Calu3 (cell line): ENCODE data around the gene SPATA4. TPM values are rescaled to one million over a fixed set of nuclear protein-coding genes. Genes with fewer than 3 reads are reported as not detected.

Experiments
- BruUV-seq: library from RNA; stranded (reverse); fragments of 400-500 nt; replicated peaks from 2 replicates; lab custom pipeline; 2021; lab: Mats Ljungman, UMichigan
- CTCF ChIA-PET: fragments of 300-600 bp; sonication (Branson Sonifier 250); formaldehyde crosslinking; loops from one replicate; lab custom pipeline; 2022; ENCODE audit warnings: antibody characterized with exemption; lab: Charles Lee
- DNase-seq: peaks from one replicate; pipeline ENCODE4 v3.0.0; 2022
- H3K27ac Mint-ChIP-seq: one replicate; pipeline ENCODE4 v1.8.0; 2022; ENCODE audit warnings: mixed read lengths; ENCODE audit not compliant: unreplicated experiment
- H3K27me3 Mint-ChIP-seq: one replicate; pipeline ENCODE4 v1.8.0; 2022; ENCODE audit warnings: mixed read lengths; ENCODE audit not compliant: unreplicated experiment
- H3K36me3 Mint-ChIP-seq: one replicate; pipeline ENCODE4 v1.8.0; 2022; ENCODE audit warnings: mild to moderate bottlenecking, moderate library complexity, mixed read lengths; ENCODE audit not compliant: insufficient read depth, unreplicated experiment
- H3K4me1 Mint-ChIP-seq: one replicate; pipeline ENCODE4 v1.8.0; 2022; ENCODE audit warnings: mild to moderate bottlenecking, low read depth, mixed read lengths; ENCODE audit not compliant: unreplicated experiment
- H3K4me3 Mint-ChIP-seq: one replicate; pipeline ENCODE4 v1.8.0; 2022; ENCODE audit warnings: mild to moderate bottlenecking, low read depth, moderate library complexity, mixed read lengths; ENCODE audit not compliant: unreplicated experiment
- H3K9me3 Mint-ChIP-seq: one replicate; pipeline ENCODE4 v1.8.0; 2022; ENCODE audit warnings: low read depth, mixed read lengths; ENCODE audit not compliant: unreplicated experiment
- CTCF ChIP-seq: fragments of 200-600 bp; IDR thresholded peaks from one replicate; pipeline ENCODE4 v1.8.0; 2022; ENCODE audit warnings: antibody characterized with exemption; ENCODE audit not compliant: unreplicated experiment
- intact Hi-C: fragments of 100-400 bp; cut with micrococcal nuclease; formaldehyde crosslinking; loops from one replicate; pipeline ENCODE4 v1.10.0; 2022; ENCODE audit not compliant: unreplicated experiment
- total RNA-seq: library from RNA; stranded (reverse); gene quantifications from 2 replicates; pipeline ENCODE4 v1.2.3, GENCODE V29; 2022

SPATA4 gene
- total RNA-seq, 1 experiment from 2014 or later: not detected

- intact Hi-C loops: no loop called here
- H3K36me3 Mint-ChIP-seq: no peaks in the 10 kb centered on the region
- DNase-seq: no peak
- no peak for TF ChIP-seq CTCF
- H3K4me3 Mint-ChIP-seq: no peak overlapping the region
- no TSS peak for BruUV-seq
- H3K9me3 Mint-ChIP-seq: no peaks in the 10 kb centered on the region
- CTCF ChIA-PET: no interaction called here
- H3K27ac Mint-ChIP-seq: no peak overlapping the region
- H3K27me3 Mint-ChIP-seq: peaks cover 21% of the 10 kb centered on the region
- H3K4me1 Mint-ChIP-seq: no peaks in the 10 kb centered on the region
Observed at GRCh38 chr4:176205299-176205698, 9.9 kb upstream of the SPATA4 start.

- no TSS peak for BruUV-seq
- intact Hi-C loops: loop anchor here (5.0 kb wide), 1 partner anchor 79 kb away; no protein-coding TSS in a partner anchor
- no peak overlapping the region for H3K27ac Mint-ChIP-seq
- no peak overlapping the region for H3K4me3 Mint-ChIP-seq
- no peak for DNase-seq
- H3K9me3 Mint-ChIP-seq: no peaks in the 10 kb centered on the region
- CTCF ChIA-PET: no interaction called here
- H3K36me3 Mint-ChIP-seq: peaks cover 8% of the 10 kb centered on the region
- H3K27me3 Mint-ChIP-seq: peaks cover 7% of the 10 kb centered on the region
- no peak for TF ChIP-seq CTCF
- H3K4me1 Mint-ChIP-seq: peaks cover 14% of the 10 kb centered on the region
Observed at GRCh38 chr4:176198316-176198903, 3.0 kb upstream of the SPATA4 start.

- intact Hi-C loops: no loop called here
- H3K4me1 Mint-ChIP-seq: peaks cover 20% of the 10 kb centered on the region
- no peaks in the 10 kb centered on the region for H3K9me3 Mint-ChIP-seq
- peak overlapping the region; percentile 72 for H3K27ac Mint-ChIP-seq
- no TSS peak for BruUV-seq
- no peak for DNase-seq
- peaks cover 8% of the 10 kb centered on the region for H3K36me3 Mint-ChIP-seq
- CTCF ChIA-PET: no interaction called here
- no peak overlapping the region for H3K4me3 Mint-ChIP-seq
- H3K27me3 Mint-ChIP-seq: peaks cover 7% of the 10 kb centered on the region
- no peak for TF ChIP-seq CTCF
Observed at GRCh38 chr4:176193938-176194337, 1.4 kb downstream of the SPATA4 start.

- peaks cover 8% of the 10 kb centered on the region for H3K36me3 Mint-ChIP-seq
- no peak overlapping the region for H3K27ac Mint-ChIP-seq
- TF ChIP-seq CTCF: no peak
- no peak overlapping the region for H3K4me3 Mint-ChIP-seq
- no peak for DNase-seq
- H3K27me3 Mint-ChIP-seq: peaks cover 7% of the 10 kb centered on the region
- peaks cover 24% of the 10 kb centered on the region for H3K4me1 Mint-ChIP-seq
- no peaks in the 10 kb centered on the region for H3K9me3 Mint-ChIP-seq
- CTCF ChIA-PET: no interaction called here
- intact Hi-C loops: no loop called here
- no TSS peak for BruUV-seq
Observed at GRCh38 chr4:176193126-176193525, 2.3 kb downstream of the SPATA4 start.
